SKM-1 (cell line): ENCODE measurements around the gene CCDC107.
"Not testable (repeated sequence)": the region's sequence is repeated elsewhere in the genome, so short reads cannot be mapped to it uniquely, and the experiment has no call there.

ENCODE experiments used
- DNase-seq: peaks from one replicate; lab custom pipeline; 2025; ENCODE audit not compliant: unreplicated experiment; lab: John Stamatoyannopoulos, UW

CCDC107 gene

DNA sequence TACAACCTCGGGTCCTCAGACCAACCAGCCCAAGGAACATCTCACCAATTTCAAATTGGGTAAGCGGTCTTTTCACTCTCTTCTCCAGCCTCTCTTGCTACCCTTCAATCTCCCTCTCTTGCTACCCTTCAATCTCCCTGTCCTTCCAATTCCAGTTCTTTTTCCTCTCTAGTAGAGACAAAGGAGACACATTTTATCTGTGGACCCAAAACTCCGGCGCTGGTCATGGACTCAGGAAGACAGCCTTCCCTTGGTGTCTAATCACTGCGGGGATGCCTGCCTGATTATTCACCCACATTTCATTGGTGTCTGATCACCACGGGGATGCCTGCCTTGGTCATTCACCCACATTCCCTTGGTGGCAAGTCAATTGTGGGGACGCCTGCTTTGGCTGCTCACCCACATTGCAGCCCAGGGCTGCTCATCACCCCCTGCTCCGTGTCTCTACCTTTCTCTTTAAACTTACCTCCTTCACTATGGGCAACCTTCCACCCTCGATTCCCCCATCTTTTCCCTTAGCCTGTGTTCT is 20.6 kb upstream of the CCDC107 start:
- DNase-seq = not testable (repeated sequence)

GRCh38 chr9:35638751-35639150 is 19.3 kb upstream of the CCDC107 start:
- not testable (repeated sequence) for DNase-seq

DNA sequence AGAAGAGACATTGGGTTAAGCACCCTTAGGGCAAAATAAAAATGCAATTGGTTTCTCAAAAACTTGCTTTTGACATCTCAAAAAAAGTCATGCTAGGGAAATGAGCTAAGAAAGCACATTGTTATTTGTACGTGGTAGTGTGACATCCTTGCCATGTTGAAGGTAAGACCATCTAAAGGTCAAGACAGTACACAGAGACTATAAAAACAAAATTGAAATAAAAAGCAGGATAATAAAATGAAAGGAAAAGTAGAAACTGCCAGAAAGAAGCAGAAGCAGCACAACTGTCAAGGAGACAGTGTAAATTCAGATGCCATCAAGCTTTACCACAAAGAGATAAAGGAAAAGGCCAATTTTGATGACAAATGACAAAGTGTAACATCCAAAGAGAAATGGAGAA is 18.9 kb upstream of the CCDC107 start:
- DNase-seq = not testable (repeated sequence)

DNA sequence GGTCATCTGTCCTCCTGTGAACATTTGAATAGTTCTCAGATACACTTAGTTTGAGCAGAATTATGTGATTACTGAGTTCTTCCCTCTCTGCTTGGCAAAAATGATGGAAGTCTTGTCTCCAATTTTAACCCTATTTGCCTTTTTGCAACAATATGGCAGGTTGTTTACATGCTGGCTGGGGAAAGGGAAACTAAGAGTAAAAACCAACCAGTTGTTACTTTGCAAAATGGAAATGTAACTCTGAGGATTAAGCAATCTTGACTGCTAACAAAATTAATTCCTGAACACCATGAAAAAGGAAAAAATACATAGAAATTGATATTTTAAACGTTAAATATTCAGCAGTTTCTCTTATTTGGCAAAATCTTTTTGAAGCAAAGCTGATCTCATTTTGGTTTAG is 18.5 kb upstream of the CCDC107 start:
- no peak for DNase-seq

DNA sequence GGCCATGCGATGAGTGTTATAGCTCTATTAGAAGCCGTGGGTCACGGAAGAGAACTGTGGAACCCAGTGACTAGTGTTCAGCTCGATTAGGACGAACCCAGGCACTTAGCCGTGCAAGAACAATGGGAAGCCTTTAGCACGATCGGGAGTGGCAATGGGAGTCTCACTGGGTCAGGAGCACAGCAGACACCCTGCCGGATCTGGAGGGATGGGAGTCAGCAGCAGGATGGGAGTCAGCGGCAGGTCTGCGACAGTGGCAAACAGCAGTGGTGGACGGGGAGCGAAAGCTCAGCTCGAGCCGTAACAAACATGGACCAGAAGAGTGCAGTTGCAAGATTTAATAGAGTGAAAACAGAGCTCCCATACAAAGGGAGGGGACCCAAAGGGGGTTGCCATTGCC is 17.7 kb upstream of the CCDC107 start:
- not testable (repeated sequence) for DNase-seq

DNA sequence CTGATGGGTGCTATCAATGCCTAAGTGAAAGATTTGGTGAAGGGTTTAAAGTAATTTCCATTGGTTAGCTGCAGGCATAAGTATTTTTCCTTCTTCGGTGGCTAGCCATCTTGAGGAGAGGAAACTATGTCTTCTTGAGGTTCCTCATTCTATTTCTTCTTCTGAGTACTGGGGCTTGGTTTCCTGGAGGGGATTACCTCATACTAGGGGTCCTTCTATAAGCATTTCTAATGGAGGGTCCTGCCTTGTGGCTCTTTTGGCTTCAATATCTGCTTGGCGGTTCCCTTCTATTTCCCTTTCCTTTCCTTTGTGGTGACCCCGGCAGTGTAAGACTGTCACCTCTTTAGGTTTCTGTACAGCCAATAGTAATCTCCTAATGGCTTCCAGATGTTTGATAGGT is 16.6 kb upstream of the CCDC107 start:
- not testable (repeated sequence) for DNase-seq

DNA sequence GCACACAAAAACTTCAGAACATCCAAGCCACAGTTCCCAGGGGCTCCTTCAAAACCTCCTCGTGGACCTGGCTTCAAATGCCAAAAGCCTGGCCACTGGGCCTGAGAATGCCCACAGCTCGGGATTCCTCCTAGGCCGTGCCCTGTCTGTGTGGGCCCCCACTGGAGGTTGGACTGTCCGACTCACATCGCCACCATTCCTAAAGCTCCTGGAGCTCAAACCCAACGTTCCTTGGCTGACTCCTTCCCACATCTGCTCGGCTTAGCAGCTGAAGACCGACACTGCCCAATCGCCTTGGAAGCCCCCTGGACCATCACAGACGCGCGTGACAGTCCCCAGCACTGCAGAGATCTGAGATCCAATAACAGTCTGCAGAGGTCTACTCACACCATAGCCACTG is 15.0 kb upstream of the CCDC107 start:
- DNase-seq = no peak

GRCh38 chr9:35645736-35646135 is 12.4 kb upstream of the CCDC107 start:
- DNase-seq = not testable (repeated sequence)

DNA sequence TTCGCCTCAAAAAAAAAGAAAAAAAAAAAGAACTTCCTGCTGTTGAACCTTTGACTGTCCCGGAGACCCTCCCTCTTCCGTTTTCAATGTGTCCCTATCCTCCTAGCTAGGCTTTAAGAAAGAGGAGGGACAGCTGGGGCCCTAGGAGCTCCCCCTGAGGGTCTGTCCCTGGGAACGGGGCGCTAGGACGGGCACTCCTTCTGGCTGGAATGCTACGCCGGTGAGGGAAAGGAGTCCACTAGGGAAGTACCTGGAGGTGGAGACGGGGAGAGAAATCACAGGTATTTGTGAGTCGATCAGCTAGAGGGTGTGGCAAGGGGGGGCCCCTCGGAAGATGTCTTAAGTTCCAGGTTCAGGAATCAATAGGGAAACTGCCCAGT is 11.9 kb upstream of the CCDC107 start:
- no peak for DNase-seq

DNA sequence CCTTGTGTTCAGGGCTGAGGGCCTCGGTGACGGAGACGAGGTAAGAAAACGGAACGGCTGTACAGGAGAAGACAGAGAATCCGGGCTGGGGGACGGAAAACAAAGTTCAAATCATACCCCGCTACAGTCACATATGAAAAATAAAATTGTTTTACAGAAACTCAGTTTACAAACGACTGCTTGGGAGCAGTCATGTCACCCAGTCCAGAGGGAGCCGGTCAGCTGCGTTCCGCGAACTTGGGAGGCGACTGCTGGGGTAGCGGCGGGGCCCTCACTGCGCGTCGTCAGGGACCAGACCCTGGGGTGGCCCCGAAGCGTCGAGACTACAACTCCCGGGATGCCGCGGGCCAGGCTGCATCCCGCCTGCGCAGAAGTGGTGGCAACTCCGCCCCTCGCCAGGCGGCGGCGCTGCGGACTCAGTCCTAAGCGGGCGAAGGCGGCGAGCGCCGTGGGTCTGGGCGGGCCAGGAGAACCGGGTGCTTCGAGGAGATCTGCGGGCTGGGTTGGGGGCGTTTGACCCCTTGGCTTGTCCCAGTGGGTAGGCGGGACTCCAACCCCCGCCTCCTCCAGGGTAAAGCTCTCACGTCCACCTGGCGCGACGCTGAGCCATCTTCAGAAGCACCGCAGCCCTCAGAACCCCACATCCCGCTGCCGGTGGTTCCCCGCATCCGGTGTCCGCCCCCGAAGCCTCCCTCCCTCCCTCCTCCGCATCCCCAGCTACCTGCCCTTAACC is 11.4 kb upstream of the CCDC107 start:
- DNase-seq = peak; percentile 85

DNA sequence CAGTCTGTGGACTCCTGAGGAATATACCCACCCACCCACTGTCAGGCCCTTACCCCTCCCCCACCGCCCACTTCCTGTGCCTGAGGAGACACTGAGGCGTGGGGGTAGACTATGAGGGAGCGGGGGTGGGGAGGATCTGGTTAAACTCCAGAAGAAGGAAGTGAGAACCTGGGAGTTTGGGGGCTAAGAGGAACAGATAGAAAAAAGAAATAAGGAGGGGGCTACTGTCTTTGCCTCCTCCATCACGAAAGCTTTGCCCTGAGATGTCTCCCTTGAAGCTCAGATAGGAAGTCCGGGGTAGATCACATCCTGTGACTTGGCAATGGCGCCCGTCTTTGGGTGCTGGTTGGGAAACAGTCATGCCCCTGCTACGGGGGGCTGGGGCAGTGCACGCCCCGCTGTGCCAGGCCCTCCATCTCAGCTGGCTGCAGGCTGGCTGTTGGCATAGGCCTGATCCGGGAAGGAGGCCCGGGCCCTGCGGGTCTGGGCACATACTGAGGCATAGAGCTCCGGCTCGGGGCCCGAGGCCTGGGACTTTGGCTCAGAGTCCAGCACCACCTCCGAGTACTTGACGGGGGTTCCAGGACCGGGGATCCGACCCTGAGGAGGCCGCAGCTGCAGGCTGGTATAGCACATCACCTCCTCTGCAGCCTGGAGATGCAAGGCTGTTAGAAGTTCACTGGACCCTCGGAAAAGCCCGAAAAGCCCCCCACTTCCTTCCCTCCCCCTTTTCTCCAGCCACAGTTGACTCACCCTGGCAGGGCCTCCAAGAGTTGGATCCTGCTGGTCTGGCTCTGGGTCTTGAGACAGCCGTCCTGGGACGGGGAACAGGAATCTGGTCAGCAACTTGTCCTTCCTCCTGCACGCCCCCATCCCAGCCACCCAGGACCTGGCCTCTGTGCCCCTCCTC is 8.4 kb upstream of the CCDC107 start:
- peak; percentile 23 for DNase-seq

DNA sequence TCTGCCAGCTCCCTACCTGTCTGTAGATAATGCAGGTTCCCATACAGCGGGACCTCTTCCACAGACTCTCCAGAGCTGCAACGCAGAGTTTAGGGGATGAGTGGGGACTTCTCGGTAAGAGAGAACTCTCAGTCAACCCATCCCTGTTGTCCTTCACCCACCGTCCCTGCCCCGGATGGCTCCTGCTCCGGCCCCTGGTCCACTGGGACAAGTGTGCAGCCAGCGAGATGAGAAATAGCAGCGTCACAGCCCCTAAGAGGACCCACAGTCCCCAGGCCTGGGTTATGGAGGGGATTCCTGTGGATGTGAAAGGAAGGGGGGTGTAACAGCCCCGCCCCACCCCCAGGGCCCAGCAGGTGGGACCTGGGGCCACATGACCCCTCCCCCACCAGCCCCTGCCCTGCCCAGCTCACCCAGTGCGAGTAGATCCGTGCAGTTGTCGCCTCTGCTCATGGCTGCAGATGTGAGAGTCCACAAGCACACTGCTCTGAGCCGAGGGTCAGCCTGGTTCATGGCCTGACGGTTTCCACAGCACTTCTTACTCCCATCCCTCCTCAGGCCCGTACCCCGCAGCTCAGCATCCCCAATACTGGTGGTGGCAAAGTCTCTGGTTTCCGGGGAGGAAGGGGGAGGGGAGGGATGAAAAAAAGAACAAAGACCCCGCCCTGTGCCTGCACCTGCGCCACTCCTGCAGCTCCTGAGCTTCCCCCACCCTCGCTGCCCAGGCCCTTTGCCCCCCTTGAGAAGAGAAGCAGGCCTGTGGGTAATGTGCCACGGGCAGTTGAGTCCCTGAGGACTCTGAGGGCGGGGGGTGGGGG is 7.5 kb upstream of the CCDC107 start, which contains the start of gene SIT1:
Gene SIT1, minus strand, starts transcription at position 591 of the 818 bp plus-strand sequence. Its CDS starts 78 bp downstream, at position 513.
- DNase-seq = no peak

DNA sequence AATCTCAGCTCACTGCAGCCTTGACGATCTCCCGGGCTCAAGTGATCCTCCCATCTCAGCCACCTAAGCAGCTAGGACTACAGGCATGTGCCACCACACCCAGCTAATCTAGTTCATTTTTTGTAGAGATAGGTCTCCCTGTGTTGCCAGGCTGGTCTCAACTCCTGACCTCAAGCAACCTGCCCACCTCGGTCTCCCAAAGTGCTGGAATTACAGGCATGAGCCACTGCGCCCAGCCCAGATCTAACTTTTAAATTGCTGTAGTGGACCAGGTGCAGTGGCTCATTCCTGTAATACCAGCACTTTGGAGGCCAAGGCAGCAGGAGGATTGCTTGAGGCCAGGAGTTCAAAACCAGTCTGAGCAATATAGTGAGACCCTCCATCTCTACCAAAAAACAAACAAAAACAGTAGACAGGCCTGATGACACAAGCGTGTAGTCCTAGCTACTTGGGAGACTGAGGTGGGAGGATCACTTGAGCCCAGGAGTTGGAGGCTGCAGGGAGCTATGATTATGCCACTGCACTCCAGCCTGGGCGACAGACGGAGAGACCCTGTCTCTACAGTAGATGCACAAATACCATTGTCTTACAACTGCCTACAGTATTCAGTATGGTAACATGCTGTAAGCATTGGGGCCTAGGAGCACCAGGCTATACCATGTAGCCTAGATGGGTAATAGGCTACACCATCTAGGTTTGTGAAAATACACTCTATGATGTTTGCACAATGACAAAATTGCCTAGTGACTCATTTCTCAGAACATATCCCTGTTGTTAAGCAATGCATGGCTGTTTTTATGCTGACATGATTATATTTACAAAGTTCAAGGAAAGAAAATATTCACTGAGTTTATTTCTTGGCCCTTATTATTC is 5.9 kb upstream of the CCDC107 start:
- DNase-seq = no peak

DNA sequence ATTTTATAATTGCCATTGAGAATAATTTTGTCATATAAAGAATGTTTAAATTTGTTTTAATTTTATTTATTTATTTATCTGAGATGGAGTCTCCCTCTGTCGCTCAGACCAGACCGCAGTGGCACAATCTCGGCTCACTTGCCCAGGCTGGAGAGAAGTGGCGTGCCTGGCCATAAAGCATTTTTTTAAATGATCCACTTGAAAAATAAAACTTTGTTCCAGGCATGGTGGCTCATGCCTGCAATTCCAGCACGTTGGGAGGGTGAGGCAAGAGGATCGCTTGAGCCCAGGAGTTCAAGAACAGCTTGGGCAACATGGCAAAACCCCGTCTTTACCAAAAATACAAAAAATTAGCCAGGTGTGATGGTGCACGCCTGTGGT is 5.3 kb upstream of the CCDC107 start:
- DNase-seq = no peak

DNA sequence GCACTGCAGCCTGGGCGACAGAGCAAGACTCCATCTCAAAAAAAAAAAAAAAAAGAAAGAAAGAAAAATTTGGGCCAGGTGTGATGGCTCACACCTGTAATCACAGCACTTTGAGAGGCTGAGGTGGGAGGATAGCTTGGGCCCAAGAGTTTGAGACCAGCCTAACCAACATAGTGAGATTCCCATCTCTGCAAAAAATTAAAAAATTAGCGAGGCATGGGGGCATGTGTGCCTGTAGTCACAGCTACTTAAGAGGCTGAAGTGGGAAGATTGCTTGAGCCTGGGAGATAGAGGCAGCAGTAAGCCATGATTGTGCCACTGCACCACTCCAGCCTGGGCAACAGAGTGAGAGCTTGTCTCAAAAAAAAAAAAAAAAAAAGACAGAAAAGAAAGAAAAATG is 4.5 kb upstream of the CCDC107 start:
- DNase-seq = no peak

GRCh38 chr9:35656348-35656747 is 1.7 kb upstream of the CCDC107 start:
- DNase-seq = no peak

DNA sequence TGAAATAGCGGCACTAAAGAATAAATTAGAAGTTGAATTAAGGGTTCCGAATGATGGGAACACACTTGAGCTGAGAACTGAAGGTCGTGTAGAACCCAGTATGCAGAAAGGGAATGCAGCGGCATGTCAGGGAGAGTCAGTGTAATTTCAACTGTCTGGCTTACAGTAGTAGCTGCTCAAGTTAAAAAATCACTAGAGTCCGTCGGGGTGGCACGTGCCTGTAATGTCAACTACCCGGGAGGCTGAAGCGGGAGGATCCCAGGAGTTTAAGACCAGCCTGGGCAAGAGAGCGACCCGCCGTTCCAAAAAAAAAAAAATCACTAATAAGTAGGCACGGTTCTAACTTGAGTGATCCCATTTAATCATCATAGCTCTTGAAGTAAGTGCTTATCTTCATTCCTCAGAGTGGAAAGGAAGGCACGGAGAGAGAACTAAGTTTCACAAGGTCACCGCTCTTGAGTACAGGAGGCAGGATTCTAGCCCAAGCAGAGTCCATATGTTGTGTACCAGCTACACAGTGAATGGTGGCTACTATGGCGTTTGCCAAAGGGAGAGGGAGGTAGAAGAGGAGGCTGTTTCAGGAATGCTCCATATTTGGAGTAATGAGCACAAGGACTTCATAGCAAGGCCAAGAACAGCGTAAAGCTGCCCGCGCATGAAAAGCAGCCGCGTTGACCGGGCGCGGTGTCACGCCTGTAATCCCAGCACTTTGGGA is 1.1 kb upstream of the CCDC107 start:
- DNase-seq = no peak

DNA sequence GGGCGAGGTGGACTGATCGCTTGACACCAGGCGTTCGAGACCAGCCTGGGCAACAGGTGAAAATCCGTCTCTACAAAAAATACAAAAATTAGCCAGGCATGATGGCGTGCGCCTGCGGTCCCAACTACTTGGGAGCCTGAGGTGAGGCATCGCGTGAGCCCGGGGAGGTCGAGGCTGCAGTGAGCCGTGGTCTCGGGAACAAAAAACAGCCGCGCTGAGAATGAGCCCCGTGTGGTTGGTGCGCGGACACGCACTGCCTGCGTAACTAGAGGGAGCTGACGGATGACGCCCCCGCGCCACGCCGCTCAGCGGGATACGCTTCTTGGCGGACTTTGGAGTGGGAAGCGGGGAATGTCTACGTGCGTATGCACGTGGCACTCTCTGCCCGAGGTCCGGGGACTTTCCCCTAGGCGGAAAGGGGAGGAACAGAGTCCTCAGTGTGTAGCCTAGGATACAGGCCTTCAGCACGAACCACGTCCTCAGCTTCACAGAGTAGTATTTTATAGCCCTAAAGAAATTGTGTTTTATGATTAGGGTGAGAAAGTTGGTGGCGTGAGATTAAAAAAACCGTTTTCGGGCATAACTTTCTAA is 451 bp upstream of the CCDC107 start, which contains the start of gene RMRP:
Gene RMRP, minus strand, starts transcription at position 474 of the 591 bp plus-strand sequence.
- peak; percentile 97 for DNase-seq

DNA sequence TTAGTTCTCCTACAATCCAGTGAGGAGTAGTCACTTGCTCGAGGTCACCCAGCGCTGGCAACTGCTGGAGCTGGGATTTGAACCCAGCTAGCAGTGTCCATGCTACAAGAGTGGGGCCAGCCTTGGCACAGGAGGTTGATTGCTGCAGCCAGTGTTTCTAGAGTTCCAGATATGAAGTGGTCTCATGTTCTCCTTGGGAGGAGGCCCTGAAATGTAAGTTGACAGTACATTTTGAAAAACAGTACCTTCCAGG is 802 bp downstream of the CCDC107 start:
- DNase-seq = no peak
